Spleen (tissue), 7 donors: ENCODE data around the gene SUPT3H.

Experiments used
- CTCF ChIP-seq, 11 experiments: fragments of 200-600 bp in 7 of 11; fragments of 450-650 bp in 4 of 11; sonication (generic) in 4 of 11; IDR thresholded peaks in 8 of 11; conservative IDR thresholded peaks in 3 of 11; 1 replicate in 7 of 11; 2 replicates in 4 of 11; pipeline versions ENCODE4 v1.4.0 to v1.8.0; 2016 to 2021; ENCODE audit warnings: antibody characterized with exemption in 11 of 11, inconsistent platforms in 4 of 11, mild to moderate bottlenecking in 1 of 11
- POLR2A ChIP-seq, 3 donors: fragments of 450-650 bp; IDR thresholded peaks; one replicate each; pipeline ENCODE4 v1.5.1; 2017; ENCODE audit warnings: antibody characterized with exemption in 3 of 3, mild to moderate bottlenecking in 1 of 3
- POLR2AphosphoS5 ChIP-seq, 3 donors: sonication (generic); formaldehyde crosslinking; IDR thresholded peaks; one replicate each; pipeline ENCODE4 v1.5.1; 2017; ENCODE audit warnings: antibody characterized with exemption in 3 of 3
- donor health status: DM: no; HTN: no; CAD: no; lungs with moderate emphysema.
- donor health status: DM: no; HTN: no; CAD: no.
- donor health status: DM: no; HTN: no; CAD: no.

GRCh38 chr6:44976677-44977641, 400.8 kb downstream of the SUPT3H start:
- TF ChIP-seq CTCF (IDR thresholded peaks at IDR 0.05 in 8 of 11, conservative IDR thresholded peaks at IDR 0.05 in 3 of 11): no peak
- no peak for TF ChIP-seq POLR2AphosphoS5 (IDR thresholded peaks at IDR 0.05)
- TF ChIP-seq POLR2A (IDR thresholded peaks at IDR 0.05): no peak
